IMR-90 (cell line): ENCODE results near the gene CDON.

Source experiments
- POLR2A ChIP-seq: IDR thresholded peaks from 2 replicates; pipeline ENCODE4 v1.6.1; 2012; ENCODE audit warnings: mild to moderate bottlenecking, low read depth, low read length
- RAD21 ChIP-seq: IDR thresholded peaks from 2 replicates; pipeline ENCODE4 v1.6.1; 2012; ENCODE audit warnings: low read length, improper control_type of control experiment
- RCOR1 ChIP-seq: IDR thresholded peaks from 2 replicates; pipeline ENCODE4 v1.6.1; 2012; ENCODE audit warnings: mild to moderate bottlenecking, low read length, improper control_type of control experiment; ENCODE audit not compliant: insufficient replicate concordance
- TF ChIP-seq, protein P1 (sequence below): conservative IDR thresholded peaks from 2 replicates; pipeline ENCODE4 v1.5.1; 2012; ENCODE audit warnings: mild to moderate bottlenecking, low read depth, low read length, improper control_type of control experiment
- TF ChIP-seq, protein P2 (sequence below): fragments of 150-350 bp; IDR thresholded peaks from 2 replicates; pipeline ENCODE4 v1.6.1; 2017; ENCODE audit warnings: mild to moderate bottlenecking, antibody characterized with exemption, low read length, low read depth

GRCh38 chr11:126086248-126086647 lies 23.6 kb upstream of the CDON start:
- TF ChIP-seq, protein P1, sequence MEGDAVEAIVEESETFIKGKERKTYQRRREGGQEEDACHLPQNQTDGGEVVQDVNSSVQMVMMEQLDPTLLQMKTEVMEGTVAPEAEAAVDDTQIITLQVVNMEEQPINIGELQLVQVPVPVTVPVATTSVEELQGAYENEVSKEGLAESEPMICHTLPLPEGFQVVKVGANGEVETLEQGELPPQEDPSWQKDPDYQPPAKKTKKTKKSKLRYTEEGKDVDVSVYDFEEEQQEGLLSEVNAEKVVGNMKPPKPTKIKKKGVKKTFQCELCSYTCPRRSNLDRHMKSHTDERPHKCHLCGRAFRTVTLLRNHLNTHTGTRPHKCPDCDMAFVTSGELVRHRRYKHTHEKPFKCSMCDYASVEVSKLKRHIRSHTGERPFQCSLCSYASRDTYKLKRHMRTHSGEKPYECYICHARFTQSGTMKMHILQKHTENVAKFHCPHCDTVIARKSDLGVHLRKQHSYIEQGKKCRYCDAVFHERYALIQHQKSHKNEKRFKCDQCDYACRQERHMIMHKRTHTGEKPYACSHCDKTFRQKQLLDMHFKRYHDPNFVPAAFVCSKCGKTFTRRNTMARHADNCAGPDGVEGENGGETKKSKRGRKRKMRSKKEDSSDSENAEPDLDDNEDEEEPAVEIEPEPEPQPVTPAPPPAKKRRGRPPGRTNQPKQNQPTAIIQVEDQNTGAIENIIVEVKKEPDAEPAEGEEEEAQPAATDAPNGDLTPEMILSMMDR, result no peak
- no peak for TF ChIP-seq POLR2A
- TF ChIP-seq, protein P2, sequence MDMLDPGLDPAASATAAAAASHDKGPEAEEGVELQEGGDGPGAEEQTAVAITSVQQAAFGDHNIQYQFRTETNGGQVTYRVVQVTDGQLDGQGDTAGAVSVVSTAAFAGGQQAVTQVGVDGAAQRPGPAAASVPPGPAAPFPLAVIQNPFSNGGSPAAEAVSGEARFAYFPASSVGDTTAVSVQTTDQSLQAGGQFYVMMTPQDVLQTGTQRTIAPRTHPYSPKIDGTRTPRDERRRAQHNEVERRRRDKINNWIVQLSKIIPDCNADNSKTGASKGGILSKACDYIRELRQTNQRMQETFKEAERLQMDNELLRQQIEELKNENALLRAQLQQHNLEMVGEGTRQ, result no peak
- no peak for TF ChIP-seq RAD21
- no peak for TF ChIP-seq RCOR1
